CD14-positive monocyte (primary cell): ENCODE data around the gene MYO16. TPM values are rescaled to one million over a fixed set of nuclear protein-coding genes. Genes with fewer than 3 reads are reported as not detected.

Source experiments
- DNase-seq, 3 donors: peaks; one replicate each; pipeline ENCODE4 v3.0.0-alpha.2; 2011 to 2022
- H2AFZ ChIP-seq: 2 replicates; pipeline ENCODE4 v1.6.0; 2012; ENCODE audit warnings: mild to moderate bottlenecking, low read depth, low read length, inconsistent platforms; ENCODE audit not compliant: insufficient read depth, poor library complexity, severe bottlenecking
- H3K27ac ChIP-seq, 2 donors: 1 replicate in 1 of 2; 2 replicates in 1 of 2; pipeline ENCODE4 v1.5.1; 2012 to 2013; ENCODE audit warnings: low read length in 2 of 2, control low read depth in 1 of 2, inconsistent platforms in 1 of 2, low read depth in 1 of 2, mild to moderate bottlenecking in 1 of 2
- H3K27me3 ChIP-seq, 2 donors: one replicate each; pipeline versions ENCODE4 v1.6.0 to v1.6.1; 2011 to 2013; ENCODE audit warnings: low read length in 2 of 2; ENCODE audit not compliant: control insufficient read depth in 2 of 2, insufficient read depth in 2 of 2
- H3K36me3 ChIP-seq, 2 donors: replicated peaks in 1 of 2; 1 replicate in 1 of 2; 2 replicates in 1 of 2; pipeline versions ENCODE4 v1.5.1 to v1.6.1; 2012 to 2013; ENCODE audit warnings: low read length in 2 of 2, control low read depth in 1 of 2, inconsistent platforms in 1 of 2, mild to moderate bottlenecking in 1 of 2; ENCODE audit not compliant: insufficient read depth in 2 of 2, control insufficient read depth in 1 of 2
- H3K4me1 ChIP-seq, 2 donors: 1 replicate in 1 of 2; 2 replicates in 1 of 2; pipeline versions ENCODE4 v1.5.1 to v1.6.1; 2012 to 2013; ENCODE audit warnings: low read length in 2 of 2, control low read depth in 1 of 2, inconsistent platforms in 1 of 2, mild to moderate bottlenecking in 1 of 2, moderate library complexity in 1 of 2; ENCODE audit not compliant: insufficient read depth in 2 of 2, control insufficient read depth in 1 of 2
- H3K4me2 ChIP-seq: replicated peaks from 2 replicates; pipeline ENCODE3; 2012; ENCODE audit warnings: low read length, moderate library complexity, mild to moderate bottlenecking; ENCODE audit not compliant: poor library complexity, severe bottlenecking; ENCODE audit errors: extremely low read depth
- H3K4me3 ChIP-seq, 3 experiments: fragments of 200-600 bp in 1 of 3; sonication (generic) in 1 of 3; replicated peaks in 1 of 3; 1 replicate in 2 of 3; 2 replicates in 1 of 3; pipeline ENCODE4 v1.5.1; 2011 to 2013; ENCODE audit warnings: low read length in 3 of 3, mild to moderate bottlenecking in 3 of 3, control low read depth in 2 of 3, low read depth in 2 of 3, inconsistent platforms in 1 of 3, moderate library complexity in 1 of 3
- H3K79me2 ChIP-seq: 2 replicates; pipeline ENCODE4 v1.6.0; 2012; ENCODE audit warnings: mild to moderate bottlenecking, control low read depth, inconsistent platforms, low read length, moderate library complexity; ENCODE audit not compliant: insufficient read depth
- H3K9ac ChIP-seq: 2 replicates; pipeline ENCODE4 v1.6.0; 2017; ENCODE audit warnings: low read length, mild to moderate bottlenecking; ENCODE audit not compliant: insufficient read depth, poor library complexity, severe bottlenecking
- H3K9me3 ChIP-seq, 2 donors: replicated peaks in 1 of 2; 1 replicate in 1 of 2; 2 replicates in 1 of 2; pipeline versions ENCODE4 v1.5.1 to v1.6.1; 2012 to 2013; ENCODE audit warnings: low read length in 2 of 2, control low read depth in 1 of 2; ENCODE audit not compliant: control insufficient read depth in 1 of 2, insufficient read depth in 1 of 2
- H4K20me1 ChIP-seq: 2 replicates; pipeline ENCODE4 v1.6.0; 2012; ENCODE audit warnings: mild to moderate bottlenecking, low read length, control low read depth, moderate library complexity; ENCODE audit not compliant: insufficient read depth
- H3K27ac Mint-ChIP-seq, 7 donors: one replicate each; pipeline ENCODE4 v1.8.0; 2020; ENCODE audit warnings: mild to moderate bottlenecking in 7 of 7, mixed read lengths in 7 of 7, moderate library complexity in 6 of 7, inconsistent platforms in 2 of 7
- H3K27me3 Mint-ChIP-seq, 3 donors: one replicate each; pipeline ENCODE4 v1.8.0; 2021 to 2022; ENCODE audit warnings: low read depth in 3 of 3, mild to moderate bottlenecking in 3 of 3, mixed read lengths in 3 of 3, moderate library complexity in 3 of 3, inconsistent platforms in 1 of 3
- H3K36me3 Mint-ChIP-seq, 2 donors: one replicate each; pipeline ENCODE4 v1.8.0; 2020; ENCODE audit warnings: mixed read lengths in 2 of 2, inconsistent platforms in 1 of 2, mild to moderate bottlenecking in 1 of 2
- H3K4me1 Mint-ChIP-seq: one replicate; pipeline ENCODE4 v1.8.0; 2020; ENCODE audit warnings: mild to moderate bottlenecking, mixed read lengths
- H3K4me3 Mint-ChIP-seq, 2 donors: one replicate each; pipeline ENCODE4 v1.8.0; 2020; ENCODE audit warnings: mild to moderate bottlenecking in 2 of 2, mixed read lengths in 2 of 2, moderate library complexity in 1 of 2
- H3K9me3 Mint-ChIP-seq, 7 donors: one replicate each; pipeline ENCODE4 v1.8.0; 2020 to 2022; ENCODE audit warnings: mixed read lengths in 7 of 7, mild to moderate bottlenecking in 6 of 7, moderate library complexity in 6 of 7, inconsistent platforms in 2 of 7
- WGBS: methylation state at CpG from one replicate; pipeline ENCODE4 v1.1.5; 2013; ENCODE audit warnings: missing lambda C conversion rate; ENCODE audit not compliant: insufficient coverage; 5-methylcytosine and 5-hydroxymethylcytosine counted together
- intact Hi-C, 2 donors: fragments of 100-400 bp; cut with micrococcal nuclease; formaldehyde crosslinking; loops; one replicate each; pipeline versions ENCODE4 v1.15.0 to v1.15.1; 2023
- polyA plus RNA-seq, 3 donors: library from polyadenylated mRNA; depleted of rRNA in 1 of 3; unstranded in 2 of 3; stranded (reverse) in 1 of 3; fragments of 300-500 nt in 2 of 3; fragments of >200 nt in 1 of 3; fragmentation: Illumina TruSeq in 2 of 3; gene quantifications; 1 replicate in 2 of 3; 2 replicates in 1 of 3; pipeline ENCODE4 v1.2.3, GENCODE V29; 2012 to 2021
- TF ChIP-seq, protein P1 (sequence below): fragments of 200-600 bp; IDR thresholded peaks from one replicate; pipeline ENCODE4 v1.8.0; 2022; ENCODE audit warnings: antibody characterized with exemption, mild to moderate bottlenecking

The MYO16 gene
- polyA plus RNA-seq, 3 donors = not detected

DNA sequence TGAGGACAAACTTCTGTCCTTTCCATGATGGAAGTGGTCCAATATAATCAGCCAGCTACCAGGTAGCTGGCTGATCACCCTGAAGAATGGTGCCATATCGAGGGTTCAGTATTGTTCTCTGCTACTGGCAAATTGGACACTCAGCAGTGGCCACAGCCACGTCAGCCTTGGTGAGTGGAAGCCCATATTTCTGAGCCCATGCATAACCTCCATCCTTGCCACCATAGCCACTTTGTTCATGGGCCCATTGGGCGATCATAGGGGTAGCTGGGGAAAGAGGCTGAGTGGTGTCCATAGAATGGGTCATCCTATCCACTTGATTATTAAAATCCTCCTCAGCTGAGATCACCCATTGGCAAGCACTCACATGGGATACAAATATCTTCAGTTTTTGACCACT lies 591.2 kb downstream of the MYO16 start:
- Histone ChIP-seq H3K9ac (no peak overlapping the region), H2AFZ (no peak overlapping the region), H4K20me1 (no peaks in the 10 kb centered on the region), H3K4me3 (no peak overlapping the region), H3K4me1 (no peaks in the 10 kb centered on the region), H3K9me3 (peaks cover 9 to 12% of the 10 kb centered on the region in 2 donors), H3K27me3 (no peaks in the 10 kb centered on the region), H3K79me2 (no peaks in the 10 kb centered on the region), H3K4me2 (no peak overlapping the region), H3K27ac (no peak overlapping the region), H3K36me3 (no peaks in the 10 kb centered on the region)
- WGBS = 93% methylated on average over 2 of the region's 3 CpGs
- peaks cover 0 to 2% (median under 1%) of the 10 kb centered on the region in 3 donors for H3K27me3 Mint-ChIP-seq
- no peak for DNase-seq
- H3K27ac Mint-ChIP-seq = no peak overlapping the region
- H3K4me3 Mint-ChIP-seq = no peak overlapping the region
- no peaks in the 10 kb centered on the region for H3K36me3 Mint-ChIP-seq
- no peaks in the 10 kb centered on the region for H3K4me1 Mint-ChIP-seq
- peaks cover 7 to 32% (median 14%) of the 10 kb centered on the region in 7 donors for H3K9me3 Mint-ChIP-seq
- TF ChIP-seq, protein P1, sequence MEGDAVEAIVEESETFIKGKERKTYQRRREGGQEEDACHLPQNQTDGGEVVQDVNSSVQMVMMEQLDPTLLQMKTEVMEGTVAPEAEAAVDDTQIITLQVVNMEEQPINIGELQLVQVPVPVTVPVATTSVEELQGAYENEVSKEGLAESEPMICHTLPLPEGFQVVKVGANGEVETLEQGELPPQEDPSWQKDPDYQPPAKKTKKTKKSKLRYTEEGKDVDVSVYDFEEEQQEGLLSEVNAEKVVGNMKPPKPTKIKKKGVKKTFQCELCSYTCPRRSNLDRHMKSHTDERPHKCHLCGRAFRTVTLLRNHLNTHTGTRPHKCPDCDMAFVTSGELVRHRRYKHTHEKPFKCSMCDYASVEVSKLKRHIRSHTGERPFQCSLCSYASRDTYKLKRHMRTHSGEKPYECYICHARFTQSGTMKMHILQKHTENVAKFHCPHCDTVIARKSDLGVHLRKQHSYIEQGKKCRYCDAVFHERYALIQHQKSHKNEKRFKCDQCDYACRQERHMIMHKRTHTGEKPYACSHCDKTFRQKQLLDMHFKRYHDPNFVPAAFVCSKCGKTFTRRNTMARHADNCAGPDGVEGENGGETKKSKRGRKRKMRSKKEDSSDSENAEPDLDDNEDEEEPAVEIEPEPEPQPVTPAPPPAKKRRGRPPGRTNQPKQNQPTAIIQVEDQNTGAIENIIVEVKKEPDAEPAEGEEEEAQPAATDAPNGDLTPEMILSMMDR = no peak
- intact Hi-C loops = no loop called here

DNA sequence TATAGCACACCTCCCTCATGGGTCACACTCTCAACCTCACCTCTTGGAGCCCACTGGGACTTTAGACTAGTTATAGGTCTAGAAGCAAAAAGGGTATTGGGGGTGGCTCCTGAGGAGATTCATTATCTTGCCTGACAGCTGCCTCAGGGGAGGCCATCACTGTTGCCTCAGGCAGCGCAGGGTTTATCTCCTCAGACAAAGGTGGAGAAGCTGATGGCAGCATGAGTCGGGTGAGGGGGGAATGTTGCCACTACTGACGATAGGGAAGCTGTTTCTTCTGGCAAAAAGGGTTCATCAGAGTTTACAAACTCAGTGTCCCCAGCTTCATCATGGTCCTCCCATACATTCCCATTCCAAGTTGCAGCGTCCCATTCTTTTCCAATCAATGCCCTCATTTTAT lies 594.6 kb downstream of the MYO16 start:
- Histone ChIP-seq H3K9ac (no peak overlapping the region), H3K4me2 (no peak overlapping the region), H3K79me2 (no peaks in the 10 kb centered on the region), H3K4me3 (no peak overlapping the region), H4K20me1 (no peaks in the 10 kb centered on the region), H3K4me1 (no peaks in the 10 kb centered on the region), H3K27me3 (no peaks in the 10 kb centered on the region), H3K36me3 (no peaks in the 10 kb centered on the region), H3K9me3 (peaks cover 9 to 23% of the 10 kb centered on the region in 2 donors), H3K27ac (no peak overlapping the region), H2AFZ (no peak overlapping the region)
- Mint-ChIP-seq H3K27me3 (peaks cover 0 to 2% (median 2%) of the 10 kb centered on the region in 3 donors), H3K4me3 (no peak overlapping the region), H3K9me3 (peaks cover 12 to 37% (median 16%) of the 10 kb centered on the region in 7 donors), H3K36me3 (no peaks in the 10 kb centered on the region), H3K27ac (no peak overlapping the region), H3K4me1 (no peaks in the 10 kb centered on the region)
- 90% methylated on average over 1 of the region's 4 CpGs for WGBS
- intact Hi-C loops = no loop called here
- DNase-seq = no peak
- TF ChIP-seq, protein P1 = no peak
